CD4-positive, CD25-positive, alpha-beta regulatory T cell (primary cell): ENCODE data around the gene KRT32. TPM values are rescaled to one million over a fixed set of nuclear protein-coding genes. Genes with fewer than 3 reads are reported as not detected.

Source experiments
- ATAC-seq, 2 donors: fragments of 150-1000 bp; cut with Tn5 transposase; one replicate each; pipeline ENCODE4 v1.10.0; 2021; ENCODE audit warnings: low read depth in 2 of 2, moderate number of reproducible peaks in 2 of 2, moderate library complexity in 1 of 2
- DNase-seq, 3 donors: peaks; one replicate each; pipeline versions ENCODE4 v3.0.0 to v3.0.0-alpha.2; 2012 to 2022; ENCODE audit warnings: mixed read lengths in 1 of 3
- H3K27ac ChIP-seq: one replicate; pipeline ENCODE4 v1.7.0; 2013; ENCODE audit warnings: mild to moderate bottlenecking, low read length; ENCODE audit not compliant: insufficient read depth, poor library complexity, severe bottlenecking
- H3K27me3 ChIP-seq: one replicate; pipeline ENCODE4 v1.7.0; 2013; ENCODE audit warnings: low read length; ENCODE audit not compliant: control insufficient read depth, insufficient read depth
- H3K36me3 ChIP-seq: one replicate; pipeline ENCODE4 v1.7.0; 2013; ENCODE audit warnings: mild to moderate bottlenecking, low read length, moderate library complexity; ENCODE audit not compliant: control insufficient read depth, insufficient read depth
- H3K4me1 ChIP-seq: 2 replicates; pipeline ENCODE4 v1.7.0; 2013; ENCODE audit warnings: mild to moderate bottlenecking, low read length; ENCODE audit not compliant: insufficient read depth, control insufficient read depth, poor library complexity, severe bottlenecking
- H3K4me3 ChIP-seq: one replicate; pipeline ENCODE4 v1.7.0; 2013; ENCODE audit warnings: low read depth, mild to moderate bottlenecking, low read length, moderate library complexity
- H3K9me3 ChIP-seq, 2 experiments: 1 replicate in 1 of 2; 2 replicates in 1 of 2; pipeline ENCODE4 v1.7.0; 2013; ENCODE audit warnings: low read length in 2 of 2, mild to moderate bottlenecking in 1 of 2, moderate library complexity in 1 of 2; ENCODE audit not compliant: control insufficient read depth in 2 of 2
- H3K27ac Mint-ChIP-seq, 3 donors: one replicate each; pipeline ENCODE4 v1.8.0; 2020 to 2022; ENCODE audit warnings: mild to moderate bottlenecking in 3 of 3, mixed read lengths in 3 of 3, moderate library complexity in 2 of 3
- H3K27me3 Mint-ChIP-seq: one replicate; pipeline ENCODE4 v1.8.0; 2022; ENCODE audit warnings: mild to moderate bottlenecking, mixed read lengths
- H3K36me3 Mint-ChIP-seq: one replicate; pipeline ENCODE4 v1.8.0; 2020; ENCODE audit warnings: mixed read lengths
- H3K4me1 Mint-ChIP-seq, 4 donors: one replicate each; pipeline ENCODE4 v1.8.0; 2020 to 2022; ENCODE audit warnings: mixed read lengths in 4 of 4, mild to moderate bottlenecking in 1 of 4
- H3K4me3 Mint-ChIP-seq, 4 donors: one replicate each; pipeline ENCODE4 v1.8.0; 2020 to 2022; ENCODE audit warnings: mild to moderate bottlenecking in 4 of 4, mixed read lengths in 4 of 4, moderate library complexity in 3 of 4
- H3K9me3 Mint-ChIP-seq, 7 donors: one replicate each; pipeline ENCODE4 v1.8.0; 2020 to 2022; ENCODE audit warnings: mixed read lengths in 7 of 7, mild to moderate bottlenecking in 3 of 7, moderate library complexity in 2 of 7
- polyA plus RNA-seq, 4 donors: library from polyadenylated mRNA; unstranded; fragments of 300-500 nt; fragmentation: Illumina TruSeq; gene quantifications; one replicate each; pipeline ENCODE4 v1.2.3, GENCODE V29; 2021
- total RNA-seq: library from RNA; stranded (reverse); gene quantifications from one replicate; pipeline ENCODE4 v1.2.3, GENCODE V29; 2022

The KRT32 gene
- total and polyA plus RNA-seq, 5 donors from 2014 or later, result not detected

DNA sequence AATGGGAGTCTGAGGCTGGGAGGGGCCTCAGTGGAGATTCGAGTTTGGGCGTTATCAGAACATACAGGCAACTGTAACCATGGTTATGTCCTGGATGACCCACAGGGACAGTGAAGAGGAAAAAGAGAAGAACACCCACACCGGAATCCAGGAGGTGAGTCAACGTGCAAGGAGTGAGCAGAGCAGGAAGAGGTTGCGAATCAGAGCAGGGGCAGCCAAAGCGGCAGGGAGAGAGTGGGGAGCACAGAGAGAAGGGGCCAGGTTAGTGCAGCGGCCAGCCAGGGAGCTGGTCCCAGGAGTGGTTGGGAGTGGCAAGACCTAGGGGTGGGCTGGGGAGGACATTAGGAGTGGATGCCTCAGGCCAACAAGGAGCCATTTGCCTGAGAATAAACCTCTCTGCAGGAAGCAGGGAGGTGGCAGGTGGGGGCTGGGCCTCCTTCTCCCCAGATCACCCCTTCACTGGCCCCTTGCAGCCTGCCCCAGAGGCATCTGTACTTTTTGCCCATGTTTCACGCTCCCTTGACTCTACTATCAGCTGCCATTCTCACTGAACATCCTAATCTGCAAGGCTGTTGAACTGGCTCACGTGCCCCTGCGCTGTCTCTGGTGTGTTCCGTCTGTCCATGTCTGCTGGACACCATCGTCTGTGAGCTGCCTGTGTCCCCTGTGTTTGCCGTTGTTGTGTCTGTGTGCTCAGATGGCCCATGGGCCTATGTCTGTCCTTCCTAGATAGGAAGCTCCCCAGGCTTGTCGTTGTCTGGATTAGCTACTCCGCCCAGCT, 33.1 kb upstream of the KRT32 start:
- H3K36me3 Mint-ChIP-seq, result no peaks in the 10 kb centered on the region
- H3K27ac Mint-ChIP-seq, result no peak overlapping the region
- Histone ChIP-seq H3K4me3 (no peak overlapping the region), H3K4me1 (peaks cover 3% of the 10 kb centered on the region), H3K36me3 (no peaks in the 10 kb centered on the region), H3K9me3 (no peaks in the 10 kb centered on the region), H3K27me3 (no peaks in the 10 kb centered on the region), H3K27ac (no peak overlapping the region)
- no peaks in the 10 kb centered on the region for H3K27me3 Mint-ChIP-seq
- no peaks in the 10 kb centered on the region for H3K9me3 Mint-ChIP-seq
- no peak overlapping the region for H3K4me3 Mint-ChIP-seq
- ATAC-seq (no peak), DNase-seq (no peak)
- peaks cover 0 to 7% (median under 1%) of the 10 kb centered on the region in 4 donors for H3K4me1 Mint-ChIP-seq

DNA sequence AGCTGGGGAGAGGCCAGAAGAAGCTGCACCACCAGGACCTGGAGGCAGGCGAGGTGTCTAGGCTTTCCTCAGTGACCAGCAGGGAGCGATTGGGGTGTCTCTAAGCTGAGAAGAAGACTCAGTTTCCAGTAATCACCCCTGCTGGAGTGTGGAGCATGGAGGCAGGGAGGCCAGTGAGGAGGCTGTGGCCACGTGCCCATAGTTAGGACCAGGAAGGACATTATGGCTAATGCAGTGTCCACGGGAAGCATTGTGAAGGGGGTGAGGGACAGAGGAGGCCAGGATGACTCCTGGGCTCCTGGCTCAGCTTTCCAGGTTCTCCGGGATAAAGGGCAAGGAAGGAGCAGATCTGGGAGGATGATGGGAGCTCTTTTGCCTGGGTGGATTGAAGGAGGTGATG, 32.5 kb upstream of the KRT32 start:
- no peak for DNase-seq
- H3K36me3 Mint-ChIP-seq, result no peaks in the 10 kb centered on the region
- H3K4me3 Mint-ChIP-seq, result no peak overlapping the region
- Histone ChIP-seq H3K9me3 (no peaks in the 10 kb centered on the region), H3K27ac (no peak overlapping the region), H3K4me1 (peaks cover 3% of the 10 kb centered on the region), H3K4me3 (no peak overlapping the region), H3K27me3 (no peaks in the 10 kb centered on the region), H3K36me3 (no peaks in the 10 kb centered on the region)
- H3K4me1 Mint-ChIP-seq, result peaks cover 0 to 7% (median under 1%) of the 10 kb centered on the region in 4 donors
- ATAC-seq, result no peak
- H3K9me3 Mint-ChIP-seq, result no peaks in the 10 kb centered on the region
- no peaks in the 10 kb centered on the region for H3K27me3 Mint-ChIP-seq
- H3K27ac Mint-ChIP-seq, result no peak overlapping the region

- Mint-ChIP-seq H3K9me3 (peaks cover 0 to 1% (median 0%) of the 10 kb centered on the region in 7 donors), H3K4me3 (no peak overlapping the region), H3K27ac (no peak overlapping the region), H3K4me1 (peaks cover 0 to 7% (median under 1%) of the 10 kb centered on the region in 4 donors), H3K36me3 (no peaks in the 10 kb centered on the region), H3K27me3 (peaks cover 5% of the 10 kb centered on the region)
- DNase-seq, result no peak
- no peak overlapping the region for H3K27ac ChIP-seq
- H3K36me3 ChIP-seq, result no peaks in the 10 kb centered on the region
- H3K9me3 ChIP-seq, result no peaks in the 10 kb centered on the region
- no peak for ATAC-seq
- peaks cover 3% of the 10 kb centered on the region for H3K4me1 ChIP-seq
- H3K27me3 ChIP-seq, result no peaks in the 10 kb centered on the region
- no peak overlapping the region for H3K4me3 ChIP-seq
Observed at GRCh38 chr17:41498276-41498675, 31.1 kb upstream of the KRT32 start.

DNA sequence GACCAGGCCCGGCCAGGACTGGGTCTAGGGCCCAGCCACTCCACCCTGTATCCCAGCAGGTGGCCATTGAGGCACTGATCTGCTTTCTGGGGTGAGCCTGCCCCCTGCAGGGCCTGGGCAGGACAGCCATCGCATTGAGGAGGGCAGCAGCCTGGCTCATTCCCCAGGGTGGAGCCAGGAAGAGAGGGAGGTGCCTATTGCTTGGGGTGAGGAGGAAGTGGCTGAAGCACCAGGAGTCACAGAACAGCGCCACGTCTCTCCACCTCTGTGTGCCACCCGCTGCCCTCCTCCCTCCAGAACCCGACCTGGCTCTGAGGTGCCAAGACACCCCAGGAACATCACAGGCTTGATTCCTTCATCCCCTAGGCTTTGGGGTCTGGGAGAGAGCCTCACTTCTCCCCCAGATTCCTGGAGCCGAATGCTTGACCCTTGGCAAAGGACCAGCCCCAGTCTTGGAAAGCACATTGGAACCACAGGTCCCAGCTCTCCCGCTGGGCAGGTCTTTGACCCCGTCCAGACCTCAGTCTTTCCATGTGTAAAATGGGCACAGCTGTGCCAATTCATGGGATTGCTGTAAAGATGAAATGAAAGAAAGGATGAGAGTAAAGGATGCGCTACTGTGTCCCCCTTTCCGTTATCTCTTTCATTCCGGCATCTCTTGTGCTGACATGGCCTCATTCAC, 29.8 kb upstream of the KRT32 start:
- Mint-ChIP-seq H3K9me3 (peaks cover 0 to 1% (median 0%) of the 10 kb centered on the region in 7 donors), H3K4me3 (no peak overlapping the region), H3K36me3 (no peaks in the 10 kb centered on the region), H3K4me1 (peaks cover 0 to 7% (median under 1%) of the 10 kb centered on the region in 4 donors), H3K27ac (no peak overlapping the region), H3K27me3 (peaks cover 5% of the 10 kb centered on the region)
- Histone ChIP-seq H3K4me3 (no peak overlapping the region), H3K4me1 (peaks cover 3% of the 10 kb centered on the region), H3K9me3 (no peaks in the 10 kb centered on the region), H3K36me3 (no peaks in the 10 kb centered on the region), H3K27me3 (no peaks in the 10 kb centered on the region), H3K27ac (no peak overlapping the region)
- DNase-seq (peak in 2 of 3 donors; percentile 21 to 80), ATAC-seq (peak; percentile 54 to 63)

DNA sequence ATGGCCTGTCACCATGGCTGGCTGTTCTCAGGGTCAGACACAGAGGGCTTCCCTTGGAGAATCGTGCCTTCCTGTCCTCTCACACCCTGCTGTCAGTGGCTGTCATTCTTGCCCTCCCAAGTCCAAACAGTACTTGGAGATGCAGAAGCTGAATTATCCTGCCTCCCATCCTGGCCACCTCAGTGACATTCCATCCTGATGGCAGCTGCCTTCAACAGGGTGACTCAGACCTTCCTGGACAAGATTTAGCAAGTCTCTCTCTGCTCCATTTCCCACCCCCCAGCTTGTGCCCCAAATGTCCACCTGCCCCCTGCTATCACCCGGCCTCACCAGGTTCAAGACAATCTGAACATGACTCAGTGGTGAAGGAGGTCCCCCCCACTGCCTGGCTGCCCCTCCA, 27.3 kb upstream of the KRT32 start:
- H3K36me3 Mint-ChIP-seq, result no peaks in the 10 kb centered on the region
- no peaks in the 10 kb centered on the region for H3K36me3 ChIP-seq
- H3K27ac ChIP-seq, result no peak overlapping the region
- ATAC-seq (no peak), DNase-seq (no peak)
- H3K9me3 ChIP-seq, result no peaks in the 10 kb centered on the region
- H3K4me3 Mint-ChIP-seq, result no peak overlapping the region
- peaks cover 11% of the 10 kb centered on the region for H3K27me3 Mint-ChIP-seq
- H3K4me3 ChIP-seq, result no peak overlapping the region
- peaks cover 3% of the 10 kb centered on the region for H3K4me1 ChIP-seq
- H3K4me1 Mint-ChIP-seq, result peaks cover 0 to 11% (median under 1%) of the 10 kb centered on the region in 4 donors
- no peak overlapping the region for H3K27ac Mint-ChIP-seq
- peaks cover 0 to 2% (median 0%) of the 10 kb centered on the region in 7 donors for H3K9me3 Mint-ChIP-seq
- H3K27me3 ChIP-seq, result no peaks in the 10 kb centered on the region

GRCh38 chr17:41492771-41493170, 25.6 kb upstream of the KRT32 start:
- H3K27me3 ChIP-seq, result no peaks in the 10 kb centered on the region
- no peak overlapping the region for H3K27ac Mint-ChIP-seq
- H3K4me1 ChIP-seq, result peaks cover 3% of the 10 kb centered on the region
- H3K27ac ChIP-seq, result no peak overlapping the region
- H3K36me3 Mint-ChIP-seq, result no peaks in the 10 kb centered on the region
- H3K9me3 Mint-ChIP-seq, result peaks cover 0 to 2% (median 0%) of the 10 kb centered on the region in 7 donors
- H3K4me3 ChIP-seq, result no peak overlapping the region
- H3K36me3 ChIP-seq, result no peaks in the 10 kb centered on the region
- H3K9me3 ChIP-seq, result no peaks in the 10 kb centered on the region
- no peak for ATAC-seq
- H3K27me3 Mint-ChIP-seq, result peaks cover 11% of the 10 kb centered on the region
- peaks cover 0 to 11% (median 0%) of the 10 kb centered on the region in 4 donors for H3K4me1 Mint-ChIP-seq
- no peak overlapping the region for H3K4me3 Mint-ChIP-seq
- no peak for DNase-seq

DNA sequence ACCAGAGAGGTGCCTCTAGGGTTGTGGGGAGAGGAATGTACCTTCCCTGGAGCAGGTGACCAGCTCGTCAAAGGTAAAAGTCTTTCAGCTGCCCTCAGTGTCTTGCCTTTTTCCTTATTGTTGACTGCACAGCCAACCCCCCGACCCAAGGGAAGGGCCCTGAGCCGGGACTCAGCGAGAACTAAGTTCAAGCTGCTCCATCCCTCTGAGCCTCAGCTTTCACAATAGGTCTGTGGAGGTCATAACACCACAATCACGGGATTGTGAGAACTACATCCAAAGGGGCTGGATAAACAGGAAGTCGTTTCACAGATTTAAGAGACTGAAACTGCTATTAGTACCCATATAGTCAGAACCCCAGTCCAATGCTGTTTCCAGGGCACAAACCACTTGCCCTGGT, 25.2 kb upstream of the KRT32 start:
- DNase-seq, result no peak
- Mint-ChIP-seq H3K27me3 (peaks cover 11% of the 10 kb centered on the region), H3K4me1 (peaks cover 0 to 11% (median 0%) of the 10 kb centered on the region in 4 donors), H3K36me3 (no peaks in the 10 kb centered on the region), H3K9me3 (peaks cover 0 to 2% (median 0%) of the 10 kb centered on the region in 7 donors), H3K4me3 (no peak overlapping the region), H3K27ac (no peak overlapping the region)
- H3K4me3 ChIP-seq, result no peak overlapping the region
- H3K36me3 ChIP-seq, result no peaks in the 10 kb centered on the region
- no peaks in the 10 kb centered on the region for H3K9me3 ChIP-seq
- H3K27ac ChIP-seq, result no peak overlapping the region
- H3K4me1 ChIP-seq, result peaks cover 3% of the 10 kb centered on the region
- no peak for ATAC-seq
- H3K27me3 ChIP-seq, result no peaks in the 10 kb centered on the region
